ENCODE results near the gene FBXO40. TPM values are rescaled to one million over a fixed set of nuclear protein-coding genes. Genes with fewer than 3 reads are reported as not detected.

FBXO40 gene
- total RNA-seq, 3 donors from 2014 or later (not counting 1 experiment from before 2014, with no cell fraction given) = not detected

DNA sequence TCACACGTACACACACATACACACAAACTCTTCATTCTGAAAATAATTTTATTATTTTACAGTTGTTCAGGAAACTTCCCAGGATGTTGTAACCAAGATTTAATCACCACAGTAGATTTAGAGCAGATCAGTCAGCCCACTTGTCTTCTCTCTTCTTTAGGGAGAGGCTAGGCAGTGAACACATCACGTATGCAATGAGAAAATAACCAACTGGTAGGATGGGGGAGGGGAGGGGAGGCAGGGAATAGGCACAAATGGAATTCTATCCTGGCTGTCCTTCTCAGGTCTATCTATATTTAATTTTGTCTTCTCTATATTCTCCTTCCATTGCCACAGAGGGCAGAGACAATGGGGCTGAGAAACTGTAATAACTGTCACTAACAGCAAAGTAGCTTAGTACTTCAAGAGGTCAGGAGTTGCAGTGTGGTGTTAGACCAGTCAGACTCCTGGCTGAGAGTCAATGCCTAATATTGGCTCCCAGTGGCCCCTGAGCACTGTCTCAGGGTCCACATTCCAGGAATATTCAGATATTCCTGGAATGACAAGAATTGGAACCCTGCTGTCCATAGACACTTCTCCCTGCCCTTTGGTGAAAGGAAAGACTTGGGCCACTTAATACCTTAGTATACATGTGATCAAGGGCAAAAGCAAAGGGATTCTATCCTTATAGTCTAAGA lies 70.1 kb downstream of the FBXO40 start:
- H3K9me3 ChIP-seq (ENCODE audit: control insufficient read depth, insufficient read depth, low read length) = no peaks in the 10 kb centered on the region
- peaks cover 30% of the 10 kb centered on the region for H3K4me1 ChIP-seq (ENCODE audit: control insufficient read depth, insufficient read depth, low read length)
- H3K36me3 Mint-ChIP-seq = peaks cover 22% of the 10 kb centered on the region
- ATAC-seq (no peak), DNase-seq (no peak)
- no peak overlapping the region for H3K27ac ChIP-seq (ENCODE audit: low read length)
- TF ChIP-seq, protein P1, sequence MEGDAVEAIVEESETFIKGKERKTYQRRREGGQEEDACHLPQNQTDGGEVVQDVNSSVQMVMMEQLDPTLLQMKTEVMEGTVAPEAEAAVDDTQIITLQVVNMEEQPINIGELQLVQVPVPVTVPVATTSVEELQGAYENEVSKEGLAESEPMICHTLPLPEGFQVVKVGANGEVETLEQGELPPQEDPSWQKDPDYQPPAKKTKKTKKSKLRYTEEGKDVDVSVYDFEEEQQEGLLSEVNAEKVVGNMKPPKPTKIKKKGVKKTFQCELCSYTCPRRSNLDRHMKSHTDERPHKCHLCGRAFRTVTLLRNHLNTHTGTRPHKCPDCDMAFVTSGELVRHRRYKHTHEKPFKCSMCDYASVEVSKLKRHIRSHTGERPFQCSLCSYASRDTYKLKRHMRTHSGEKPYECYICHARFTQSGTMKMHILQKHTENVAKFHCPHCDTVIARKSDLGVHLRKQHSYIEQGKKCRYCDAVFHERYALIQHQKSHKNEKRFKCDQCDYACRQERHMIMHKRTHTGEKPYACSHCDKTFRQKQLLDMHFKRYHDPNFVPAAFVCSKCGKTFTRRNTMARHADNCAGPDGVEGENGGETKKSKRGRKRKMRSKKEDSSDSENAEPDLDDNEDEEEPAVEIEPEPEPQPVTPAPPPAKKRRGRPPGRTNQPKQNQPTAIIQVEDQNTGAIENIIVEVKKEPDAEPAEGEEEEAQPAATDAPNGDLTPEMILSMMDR (IDR thresholded peaks at IDR 0.05) = no peak
- no peak overlapping the region for H3K27ac Mint-ChIP-seq
- no peaks in the 10 kb centered on the region for H3K9me3 Mint-ChIP-seq
- H3K27me3 Mint-ChIP-seq (ENCODE audit: low read depth in 2 of 2) = no peaks in the 10 kb centered on the region
- H3K36me3 ChIP-seq (ENCODE audit: control insufficient read depth, insufficient read depth, low read length) = peaks cover 49% of the 10 kb centered on the region
- peaks cover 31 to 35% of the 10 kb centered on the region in 2 donors for H3K4me1 Mint-ChIP-seq
- H3K27me3 ChIP-seq (ENCODE audit: control insufficient read depth, insufficient read depth, low read length) = no peaks in the 10 kb centered on the region
- 100% methylated on average over 1 of the region's 2 CpGs for WGBS (ENCODE audit: insufficient coverage)
- H3K4me3 ChIP-seq (ENCODE audit: low read length) = no peak overlapping the region
- intact Hi-C loops (cut with micrococcal nuclease) = no loop called here
- no peak overlapping the region for H3K4me3 Mint-ChIP-seq

DNA sequence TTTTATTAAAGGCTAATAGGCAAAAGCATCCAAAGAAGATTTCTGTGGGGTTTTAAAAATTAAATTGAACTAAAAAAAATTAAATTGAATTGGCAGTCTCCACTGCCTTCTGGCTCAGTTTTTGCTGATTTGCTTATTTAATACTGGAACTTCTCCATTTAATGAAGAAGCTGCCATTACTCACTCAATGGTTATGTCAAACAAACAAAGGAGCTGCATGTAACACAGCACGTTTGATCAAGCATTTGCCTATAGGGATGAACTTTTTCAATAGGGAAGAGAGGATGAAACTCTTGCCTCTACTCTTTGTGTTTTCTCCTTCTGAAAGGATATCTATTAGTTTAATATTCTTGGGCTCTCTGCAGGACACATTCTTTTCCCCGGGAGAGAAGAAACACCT lies 72.3 kb downstream of the FBXO40 start:
- H3K4me1 Mint-ChIP-seq = peaks cover 10 to 13% of the 10 kb centered on the region in 2 donors
- Histone ChIP-seq H3K9me3 (ENCODE audit: control insufficient read depth, insufficient read depth, low read length) (no peaks in the 10 kb centered on the region), H3K27ac (ENCODE audit: low read length) (no peak overlapping the region), H3K4me3 (ENCODE audit: low read length) (no peak overlapping the region), H3K36me3 (ENCODE audit: control insufficient read depth, insufficient read depth, low read length) (peaks cover 56% of the 10 kb centered on the region), H3K4me1 (ENCODE audit: control insufficient read depth, insufficient read depth, low read length) (peaks cover 8% of the 10 kb centered on the region), H3K27me3 (ENCODE audit: control insufficient read depth, insufficient read depth, low read length) (no peaks in the 10 kb centered on the region)
- DNase-seq (no peak), ATAC-seq (no peak)
- intact Hi-C loops (cut with micrococcal nuclease) = no loop called here
- no peak overlapping the region for H3K27ac Mint-ChIP-seq
- H3K27me3 Mint-ChIP-seq (ENCODE audit: low read depth in 2 of 2) = no peaks in the 10 kb centered on the region
- WGBS (ENCODE audit: insufficient coverage) = 92% methylated on average over 1 of the region's 2 CpGs
- TF ChIP-seq, protein P1 (IDR thresholded peaks at IDR 0.05) = no peak
- H3K9me3 Mint-ChIP-seq = no peaks in the 10 kb centered on the region
- H3K36me3 Mint-ChIP-seq = peaks cover 22% of the 10 kb centered on the region
- H3K4me3 Mint-ChIP-seq = no peak overlapping the region

DNA sequence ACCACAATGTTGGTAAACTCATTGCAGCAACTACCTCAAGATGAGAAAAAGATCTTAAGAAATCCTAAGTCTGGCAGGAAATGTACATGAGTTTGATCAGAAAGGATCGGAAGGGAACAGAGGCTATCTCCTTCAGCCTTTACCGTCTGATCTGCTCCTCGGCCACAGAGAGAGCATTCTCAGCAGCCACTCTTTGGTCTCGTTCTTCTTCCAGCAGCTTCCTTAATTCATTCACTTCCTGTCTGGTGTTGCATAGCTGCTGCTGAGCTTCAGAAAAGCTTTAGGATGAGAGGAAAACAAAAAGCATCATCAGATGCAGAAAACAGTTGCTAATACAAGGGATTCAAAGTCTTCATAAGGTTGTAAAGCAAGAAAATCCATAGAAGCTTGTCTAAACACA lies 74.2 kb downstream of the FBXO40 start:
- Mint-ChIP-seq H3K4me1 (no peaks in the 10 kb centered on the region), H3K36me3 (peaks cover 31% of the 10 kb centered on the region), H3K4me3 (no peak overlapping the region), H3K9me3 (no peaks in the 10 kb centered on the region), H3K27me3 (ENCODE audit: low read depth in 2 of 2) (no peaks in the 10 kb centered on the region), H3K27ac (no peak overlapping the region)
- DNase-seq (no peak), ATAC-seq (no peak)
- peaks cover 66% of the 10 kb centered on the region for H3K36me3 ChIP-seq (ENCODE audit: control insufficient read depth, insufficient read depth, low read length)
- no peaks in the 10 kb centered on the region for H3K4me1 ChIP-seq (ENCODE audit: control insufficient read depth, insufficient read depth, low read length)
- no peak overlapping the region for H3K27ac ChIP-seq (ENCODE audit: low read length)
- intact Hi-C loops (cut with micrococcal nuclease) = no loop called here
- H3K4me3 ChIP-seq (ENCODE audit: low read length) = no peak overlapping the region
- no peaks in the 10 kb centered on the region for H3K27me3 ChIP-seq (ENCODE audit: control insufficient read depth, insufficient read depth, low read length)
- TF ChIP-seq, protein P1 (IDR thresholded peaks at IDR 0.05) = no peak
- no peaks in the 10 kb centered on the region for H3K9me3 ChIP-seq (ENCODE audit: control insufficient read depth, insufficient read depth, low read length)
- WGBS (ENCODE audit: insufficient coverage) = 94% methylated on average over 4 of the region's 4 CpGs

DNA sequence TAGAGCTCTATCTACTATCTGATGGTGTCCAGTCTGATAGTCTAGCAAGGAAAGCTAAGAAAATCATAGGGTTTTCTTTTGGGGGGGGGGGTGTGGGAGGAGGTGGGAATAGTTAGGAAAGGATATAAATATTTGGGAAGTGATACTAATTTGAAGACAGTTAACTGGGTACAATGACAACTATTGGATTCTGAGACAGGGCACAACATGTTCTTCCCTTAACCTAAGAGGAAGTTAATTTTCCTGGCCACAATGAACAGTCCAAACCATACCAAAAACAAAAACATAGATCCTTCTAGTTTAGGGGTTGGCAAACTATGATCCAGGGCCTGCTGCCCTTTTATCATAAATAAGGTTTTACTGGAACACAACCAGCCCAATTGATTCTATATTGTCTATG lies 77.5 kb downstream of the FBXO40 start:
- H3K27ac ChIP-seq (ENCODE audit: low read length) = no peak overlapping the region
- TF ChIP-seq, protein P1 (IDR thresholded peaks at IDR 0.05) = no peak
- H3K27me3 Mint-ChIP-seq (ENCODE audit: low read depth in 2 of 2) = no peaks in the 10 kb centered on the region
- no peak overlapping the region for H3K4me3 ChIP-seq (ENCODE audit: low read length)
- no peak overlapping the region for H3K27ac Mint-ChIP-seq
- no peaks in the 10 kb centered on the region for H3K4me1 ChIP-seq (ENCODE audit: control insufficient read depth, insufficient read depth, low read length)
- H3K4me1 Mint-ChIP-seq = no peaks in the 10 kb centered on the region
- ATAC-seq (no peak), DNase-seq (no peak)
- peaks cover 67% of the 10 kb centered on the region for H3K36me3 ChIP-seq (ENCODE audit: control insufficient read depth, insufficient read depth, low read length)
- H3K9me3 Mint-ChIP-seq = no peaks in the 10 kb centered on the region
- H3K9me3 ChIP-seq (ENCODE audit: control insufficient read depth, insufficient read depth, low read length) = no peaks in the 10 kb centered on the region
- no peaks in the 10 kb centered on the region for H3K27me3 ChIP-seq (ENCODE audit: control insufficient read depth, insufficient read depth, low read length)
- intact Hi-C loops (cut with micrococcal nuclease) = no loop called here
- H3K4me3 Mint-ChIP-seq = no peak overlapping the region
- peaks cover 37% of the 10 kb centered on the region for H3K36me3 Mint-ChIP-seq
